NCI-H2171 treated with DMSO at 0.1 percent for 48 hours (cell line): ENCODE results near the gene STX3.
"Not testable (repeated sequence)": the region's sequence is repeated elsewhere in the genome, so short reads cannot be mapped to it uniquely, and the experiment has no call there.

Experiments
- DNase-seq: peaks from one replicate; lab custom pipeline; 2025; lab: John Stamatoyannopoulos, UW

Gene STX3

GRCh38 chr11:59842316-59842715 is 87.1 kb downstream of the STX3 start:
- DNase-seq = no peak

DNA sequence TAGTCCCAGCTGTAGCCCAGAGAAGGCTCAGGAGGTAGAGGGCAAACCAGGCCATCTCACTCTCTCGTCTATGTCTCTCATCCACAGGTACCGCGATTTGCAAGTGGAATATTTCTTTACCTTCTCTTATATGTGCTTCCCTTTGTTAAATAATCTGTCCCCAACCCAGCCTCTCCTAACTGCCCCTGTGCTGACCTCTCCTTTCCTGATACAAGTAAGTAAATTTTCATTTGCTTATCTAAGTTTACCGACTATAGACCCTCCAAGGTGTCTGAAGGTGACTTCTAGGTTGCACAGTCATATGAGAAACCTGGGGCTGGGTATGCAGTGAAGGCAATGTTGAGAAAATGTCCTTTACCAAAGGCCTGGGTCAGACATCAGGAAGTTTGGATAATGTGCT is 90.2 kb downstream of the STX3 start, which contains the start of gene CBLIF:
TSS of gene CBLIF (minus strand) at position 101 of the 400 bp plus-strand sequence. CDS start at position 55, 46 bp downstream.
- no peak for DNase-seq

DNA sequence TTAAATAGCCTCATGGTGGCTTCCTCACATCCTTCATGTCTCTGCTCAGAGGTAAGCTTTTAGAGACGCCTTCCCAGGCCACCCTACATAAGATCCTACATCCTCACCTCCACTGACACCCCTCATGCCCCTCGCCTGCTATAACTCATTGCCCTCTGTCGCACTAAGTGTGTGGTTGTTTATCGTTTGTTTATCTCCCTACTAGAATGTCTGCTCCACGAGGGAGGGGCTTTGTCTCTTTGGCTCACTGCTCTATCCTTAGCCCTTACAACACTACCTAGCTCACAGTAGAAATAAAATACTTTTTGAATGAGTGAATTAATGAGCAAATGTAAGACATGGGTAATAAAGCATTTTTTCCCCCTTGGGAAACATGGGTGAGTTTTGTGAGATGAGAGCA is 91.4 kb downstream of the STX3 start:
- DNase-seq = no peak

DNA sequence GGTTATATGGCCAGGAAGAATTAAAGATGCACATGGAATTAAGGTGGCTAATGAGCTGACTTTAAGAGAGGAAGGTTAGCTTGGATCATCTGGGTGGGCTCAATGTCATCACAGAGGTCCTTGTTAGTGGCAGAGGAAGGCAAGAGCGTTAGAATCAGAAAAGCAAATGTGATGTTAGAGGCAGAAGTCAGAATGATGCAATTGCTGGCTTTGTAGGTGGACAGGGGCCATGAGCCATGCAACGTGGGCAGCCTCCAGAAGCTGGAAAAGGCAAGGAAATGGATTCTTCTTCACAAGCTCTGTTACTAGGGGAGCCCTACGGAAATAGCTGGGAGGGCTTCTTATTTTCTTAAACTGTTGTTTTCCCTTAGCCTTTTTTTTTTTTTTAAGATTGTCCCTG is 92.5 kb downstream of the STX3 start:
- no peak for DNase-seq

GRCh38 chr11:59848439-59848838 is 93.3 kb downstream of the STX3 start:
- DNase-seq = not testable (repeated sequence)

DNA sequence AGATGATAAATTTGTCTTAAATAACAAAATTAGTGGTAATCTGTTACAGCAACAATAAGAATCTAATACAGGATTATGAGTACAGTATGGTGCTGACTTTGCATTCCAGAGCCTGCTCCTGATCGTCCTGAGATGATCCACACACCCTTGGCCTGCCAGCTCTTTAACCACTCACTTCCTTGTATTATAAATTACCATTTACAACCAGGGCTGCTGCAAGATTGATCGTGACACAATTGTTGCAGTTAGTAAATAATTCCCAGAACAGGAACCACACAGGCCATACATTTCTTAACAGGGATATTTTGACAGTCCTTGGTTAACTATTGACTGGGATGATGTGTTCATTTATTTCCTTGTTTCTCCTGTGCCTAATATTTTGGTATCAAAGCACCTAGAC is 94.0 kb downstream of the STX3 start:
- DNase-seq = no peak

GRCh38 chr11:59849551-59849950 is 94.4 kb downstream of the STX3 start:
- not testable (repeated sequence) for DNase-seq

DNA sequence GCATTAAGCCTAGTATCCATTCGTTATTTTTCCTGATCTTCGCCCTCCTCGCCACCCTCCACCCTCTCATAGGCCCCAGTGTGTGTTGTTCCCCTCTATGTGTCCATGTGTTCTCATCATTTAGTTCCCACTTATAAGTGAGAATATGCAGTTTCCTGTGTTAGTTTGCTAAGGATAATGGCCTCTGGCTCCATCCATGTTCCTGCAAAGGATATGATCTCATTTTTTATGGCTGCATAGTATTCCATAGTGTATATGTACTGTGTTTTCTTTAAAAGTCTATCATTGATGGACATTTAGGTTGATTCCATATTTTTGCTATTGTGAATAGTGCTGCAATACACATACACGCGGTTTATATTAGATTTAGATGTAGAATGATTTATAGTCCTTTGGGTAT is 96.2 kb downstream of the STX3 start:
- not testable (repeated sequence) for DNase-seq

DNA sequence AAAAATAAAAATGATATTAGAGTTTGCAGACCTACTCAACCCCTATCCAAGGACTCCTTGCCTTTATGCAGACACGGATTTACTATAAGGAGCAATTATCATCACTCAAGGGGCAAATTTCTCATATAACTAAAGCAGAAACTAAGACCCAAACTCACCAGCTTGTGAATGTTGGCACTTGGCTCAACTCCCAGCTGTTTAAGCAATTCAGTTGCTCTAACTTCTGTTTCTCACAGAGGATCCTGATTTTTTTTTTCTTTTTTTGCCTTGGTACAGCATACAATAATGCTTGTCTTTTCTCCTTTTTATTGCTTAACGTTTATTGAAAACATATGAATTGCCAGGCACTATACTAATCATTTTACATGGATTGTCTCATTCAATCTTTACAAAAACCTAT is 99.7 kb downstream of the STX3 start:
- DNase-seq = peak; percentile 3
